ENCODE measurements around the gene PIR.

Gene PIR

DNA sequence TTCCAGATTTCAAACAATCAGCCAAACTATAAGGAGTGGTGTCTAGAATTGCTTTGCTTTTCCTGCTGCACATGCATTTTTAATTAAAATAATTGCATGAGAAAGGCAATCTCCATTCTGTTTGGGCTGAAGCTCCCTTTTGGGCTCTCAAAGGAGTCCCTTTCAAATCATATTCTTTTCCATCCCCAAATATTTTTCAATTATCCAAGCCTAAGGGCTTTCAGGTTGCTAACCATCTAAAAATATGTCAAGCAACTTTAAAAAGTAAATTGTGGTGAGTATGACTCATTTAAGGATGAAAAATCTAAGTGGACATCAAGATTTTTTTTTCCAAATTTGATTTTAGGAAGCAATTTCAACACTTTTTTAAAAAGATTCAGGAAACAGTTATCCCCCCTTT, 28.4 kb downstream of the PIR start:
- no peak for TF ChIP-seq REST (IDR thresholded peaks at IDR 0.05; ENCODE audit: insufficient read depth in 1 of 2, low read depth in 2 of 2, low read length in 2 of 2)
- TF ChIP-seq FOXP2 (optimal IDR thresholded peaks at IDR 0.05; ENCODE audit: borderline replicate concordance, extremely low read depth, extremely low read length, insufficient read depth): no peak
- no peak for TF ChIP-seq POLR2AphosphoS5 (IDR thresholded peaks at IDR 0.05; ENCODE audit: low read depth, low read length)
- no peak for TF ChIP-seq SIN3A (IDR thresholded peaks at IDR 0.05; ENCODE audit: borderline replicate concordance, insufficient read depth, low read length)
- TF ChIP-seq TAF1 (IDR thresholded peaks at IDR 0.05; ENCODE audit: borderline replicate concordance, insufficient read depth, low read length): no peak

DNA sequence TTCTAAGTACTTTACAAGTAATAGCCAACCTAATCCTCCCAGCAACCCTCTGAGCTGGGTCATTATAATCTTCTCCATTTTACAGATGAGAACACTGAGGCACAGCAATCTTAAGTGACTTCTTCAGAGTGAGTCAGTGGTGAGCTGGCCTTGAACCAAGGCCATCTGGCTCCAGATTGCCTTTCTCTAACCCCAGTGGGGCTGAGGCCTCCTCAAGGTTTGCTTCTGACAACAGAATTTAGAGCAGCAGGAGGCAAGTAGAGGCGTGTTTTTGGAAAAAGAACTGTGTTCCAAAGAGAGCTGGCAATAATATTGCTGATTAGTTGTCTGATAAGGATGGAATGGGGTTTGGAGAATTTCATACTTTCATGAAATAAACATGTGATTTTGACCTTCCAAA, 41.2 kb downstream of the PIR start:
- TF ChIP-seq REST (IDR thresholded peaks at IDR 0.05; ENCODE audit: insufficient read depth in 1 of 2, low read depth in 2 of 2, low read length in 2 of 2): no peak
- TF ChIP-seq POLR2AphosphoS5 (IDR thresholded peaks at IDR 0.05; ENCODE audit: low read depth, low read length): no peak
- TF ChIP-seq TAF1 (IDR thresholded peaks at IDR 0.05; ENCODE audit: borderline replicate concordance, insufficient read depth, low read length): no peak
- no peak for TF ChIP-seq FOXP2 (optimal IDR thresholded peaks at IDR 0.05; ENCODE audit: borderline replicate concordance, extremely low read depth, extremely low read length, insufficient read depth)

DNA sequence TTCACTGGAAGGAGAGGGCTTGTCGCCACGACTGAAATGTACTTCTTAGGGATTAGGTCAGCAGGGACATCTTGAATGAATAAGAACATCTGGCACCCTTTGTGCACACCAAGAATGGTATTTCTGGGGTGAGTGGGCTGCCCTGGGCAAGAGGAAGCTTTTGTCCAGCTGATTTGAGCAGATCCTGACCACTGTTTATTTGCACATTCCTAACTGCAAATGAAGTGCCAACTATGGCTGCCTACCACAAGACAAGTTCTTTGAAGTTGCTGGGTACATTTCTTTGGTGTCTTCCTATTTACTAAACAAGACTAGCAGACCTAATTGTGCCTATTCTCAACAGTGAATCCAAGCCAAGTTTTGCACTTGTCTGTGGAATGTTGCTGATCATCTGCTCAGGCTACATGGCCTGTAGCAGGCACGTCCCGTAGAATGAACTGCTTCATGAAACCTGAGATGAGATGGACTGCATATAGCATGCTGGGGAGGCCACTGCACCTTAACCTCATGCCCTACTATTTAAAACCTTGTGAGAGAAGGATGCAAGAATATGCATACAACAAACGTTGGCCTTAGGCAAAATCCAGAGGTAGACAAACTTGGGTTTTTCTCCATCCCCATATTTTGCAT, 45.0 kb downstream of the PIR start:
- TF ChIP-seq SIN3A (IDR thresholded peaks at IDR 0.05; ENCODE audit: borderline replicate concordance, insufficient read depth, low read length) (no peak), FOXP2 (optimal IDR thresholded peaks at IDR 0.05; ENCODE audit: borderline replicate concordance, extremely low read depth, extremely low read length, insufficient read depth) (no peak), POLR2AphosphoS5 (IDR thresholded peaks at IDR 0.05; ENCODE audit: low read depth, low read length) (no peak), TAF1 (IDR thresholded peaks at IDR 0.05; ENCODE audit: borderline replicate concordance, insufficient read depth, low read length) (no peak), REST (IDR thresholded peaks at IDR 0.05; ENCODE audit: insufficient read depth in 1 of 2, low read depth in 2 of 2, low read length in 2 of 2) (no peak)

DNA sequence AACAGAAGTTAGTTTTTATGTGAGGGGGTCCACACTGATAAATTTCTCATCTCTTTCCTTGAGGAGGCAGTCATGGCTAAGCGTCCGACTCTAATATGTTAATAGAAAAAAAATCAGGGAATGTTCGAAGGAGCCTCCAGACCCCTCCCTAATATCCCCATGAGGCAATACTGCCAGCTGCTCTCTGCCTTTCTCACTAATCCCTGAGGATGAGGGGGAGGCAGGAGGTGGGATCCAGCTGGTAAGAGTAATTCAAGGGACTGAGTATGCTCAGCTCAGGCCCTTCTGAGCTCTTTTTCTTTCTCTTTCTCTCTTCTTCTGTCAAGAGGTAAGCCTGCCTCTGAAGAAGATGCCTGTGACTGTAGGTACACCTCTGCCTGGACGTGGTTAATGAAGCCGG, 51.7 kb downstream of the PIR start:
- TF ChIP-seq POLR2AphosphoS5 (IDR thresholded peaks at IDR 0.05; ENCODE audit: low read depth, low read length) (no peak), REST (IDR thresholded peaks at IDR 0.05; ENCODE audit: insufficient read depth in 1 of 2, low read depth in 2 of 2, low read length in 2 of 2) (no peak), SIN3A (IDR thresholded peaks at IDR 0.05; ENCODE audit: borderline replicate concordance, insufficient read depth, low read length) (no peak), TAF1 (IDR thresholded peaks at IDR 0.05; ENCODE audit: borderline replicate concordance, insufficient read depth, low read length) (no peak), FOXP2 (optimal IDR thresholded peaks at IDR 0.05; ENCODE audit: borderline replicate concordance, extremely low read depth, extremely low read length, insufficient read depth) (no peak)

GRCh38 chrX:15438332-15438731, 54.8 kb downstream of the PIR start:
- TF ChIP-seq REST (IDR thresholded peaks at IDR 0.05; ENCODE audit: insufficient read depth in 1 of 2, low read depth in 2 of 2, low read length in 2 of 2) (no peak), SIN3A (IDR thresholded peaks at IDR 0.05; ENCODE audit: borderline replicate concordance, insufficient read depth, low read length) (no peak), POLR2AphosphoS5 (IDR thresholded peaks at IDR 0.05; ENCODE audit: low read depth, low read length) (no peak), TAF1 (IDR thresholded peaks at IDR 0.05; ENCODE audit: borderline replicate concordance, insufficient read depth, low read length) (no peak)

Data from PFSK-1 (cell line).